GM12801 (cell line): ENCODE data around the gene TERB1.

Source experiments
- TF ChIP-seq, protein P1 (sequence below): IDR thresholded peaks from one replicate; pipeline ENCODE4 v1.5.1; 2011; ENCODE audit warnings: control low read depth; ENCODE audit not compliant: insufficient read length; ENCODE audit errors: extremely low read depth

The TERB1 gene

DNA sequence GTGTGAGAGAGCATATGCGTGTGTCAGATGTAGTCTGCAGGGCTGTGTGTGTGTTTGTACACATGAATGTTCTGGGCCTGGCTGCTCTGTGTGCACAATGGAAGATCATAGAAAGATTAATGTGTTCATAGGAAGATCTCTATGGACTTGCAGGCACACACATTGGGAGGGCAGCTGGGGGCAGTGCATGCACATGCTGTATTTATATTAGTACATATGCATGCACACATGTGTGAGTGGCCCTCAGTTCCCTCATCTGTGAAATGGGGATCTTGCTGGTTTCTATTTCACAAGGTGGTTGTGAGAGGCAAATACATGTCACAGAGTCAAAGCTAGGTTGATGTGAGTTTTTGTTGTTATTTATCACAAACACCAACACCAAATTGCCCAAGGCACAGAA is 44.9 kb upstream of the TERB1 start:
- TF ChIP-seq, protein P1, sequence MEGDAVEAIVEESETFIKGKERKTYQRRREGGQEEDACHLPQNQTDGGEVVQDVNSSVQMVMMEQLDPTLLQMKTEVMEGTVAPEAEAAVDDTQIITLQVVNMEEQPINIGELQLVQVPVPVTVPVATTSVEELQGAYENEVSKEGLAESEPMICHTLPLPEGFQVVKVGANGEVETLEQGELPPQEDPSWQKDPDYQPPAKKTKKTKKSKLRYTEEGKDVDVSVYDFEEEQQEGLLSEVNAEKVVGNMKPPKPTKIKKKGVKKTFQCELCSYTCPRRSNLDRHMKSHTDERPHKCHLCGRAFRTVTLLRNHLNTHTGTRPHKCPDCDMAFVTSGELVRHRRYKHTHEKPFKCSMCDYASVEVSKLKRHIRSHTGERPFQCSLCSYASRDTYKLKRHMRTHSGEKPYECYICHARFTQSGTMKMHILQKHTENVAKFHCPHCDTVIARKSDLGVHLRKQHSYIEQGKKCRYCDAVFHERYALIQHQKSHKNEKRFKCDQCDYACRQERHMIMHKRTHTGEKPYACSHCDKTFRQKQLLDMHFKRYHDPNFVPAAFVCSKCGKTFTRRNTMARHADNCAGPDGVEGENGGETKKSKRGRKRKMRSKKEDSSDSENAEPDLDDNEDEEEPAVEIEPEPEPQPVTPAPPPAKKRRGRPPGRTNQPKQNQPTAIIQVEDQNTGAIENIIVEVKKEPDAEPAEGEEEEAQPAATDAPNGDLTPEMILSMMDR = no peak

DNA sequence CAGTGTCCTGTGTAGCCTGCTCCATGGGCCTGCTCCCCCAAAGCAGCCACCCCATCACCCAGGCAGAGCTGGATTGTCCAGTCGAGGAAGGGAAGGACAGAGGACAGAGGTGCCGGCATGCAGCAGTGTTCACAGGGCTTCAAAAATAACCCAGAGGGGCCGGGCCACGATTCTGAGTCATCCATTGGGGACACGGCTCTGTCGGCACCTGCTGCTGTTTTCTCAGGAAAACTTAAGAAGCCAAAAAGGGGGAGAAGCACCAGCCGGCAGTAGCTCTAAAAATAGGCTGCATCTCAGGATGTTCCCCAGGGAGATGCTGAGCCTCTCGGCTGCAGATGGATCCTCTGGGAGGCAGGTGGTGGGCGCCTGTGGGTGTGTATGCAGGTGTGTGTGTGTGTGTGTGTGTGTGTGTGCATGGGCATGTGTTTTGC is 44.4 kb upstream of the TERB1 start:
- TF ChIP-seq, protein P1 = no peak

DNA sequence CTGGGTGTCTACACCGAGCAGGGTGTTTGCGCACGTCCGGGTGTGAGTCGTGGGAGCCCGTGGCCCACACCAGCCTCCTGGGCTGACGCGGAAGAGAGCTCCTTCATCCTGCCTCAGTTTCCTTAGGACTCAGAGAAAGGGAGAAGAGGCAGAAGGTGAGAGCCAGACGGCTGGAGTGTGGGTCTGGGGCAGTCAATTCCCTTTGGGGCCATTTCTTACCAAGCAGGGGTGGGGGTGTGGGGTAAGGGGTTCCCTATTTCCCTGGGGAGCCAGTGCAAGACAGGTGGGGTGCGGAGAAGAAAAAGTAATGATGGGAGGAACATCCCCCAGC is 43.7 kb upstream of the TERB1 start:
- TF ChIP-seq, protein P1 = no peak

DNA sequence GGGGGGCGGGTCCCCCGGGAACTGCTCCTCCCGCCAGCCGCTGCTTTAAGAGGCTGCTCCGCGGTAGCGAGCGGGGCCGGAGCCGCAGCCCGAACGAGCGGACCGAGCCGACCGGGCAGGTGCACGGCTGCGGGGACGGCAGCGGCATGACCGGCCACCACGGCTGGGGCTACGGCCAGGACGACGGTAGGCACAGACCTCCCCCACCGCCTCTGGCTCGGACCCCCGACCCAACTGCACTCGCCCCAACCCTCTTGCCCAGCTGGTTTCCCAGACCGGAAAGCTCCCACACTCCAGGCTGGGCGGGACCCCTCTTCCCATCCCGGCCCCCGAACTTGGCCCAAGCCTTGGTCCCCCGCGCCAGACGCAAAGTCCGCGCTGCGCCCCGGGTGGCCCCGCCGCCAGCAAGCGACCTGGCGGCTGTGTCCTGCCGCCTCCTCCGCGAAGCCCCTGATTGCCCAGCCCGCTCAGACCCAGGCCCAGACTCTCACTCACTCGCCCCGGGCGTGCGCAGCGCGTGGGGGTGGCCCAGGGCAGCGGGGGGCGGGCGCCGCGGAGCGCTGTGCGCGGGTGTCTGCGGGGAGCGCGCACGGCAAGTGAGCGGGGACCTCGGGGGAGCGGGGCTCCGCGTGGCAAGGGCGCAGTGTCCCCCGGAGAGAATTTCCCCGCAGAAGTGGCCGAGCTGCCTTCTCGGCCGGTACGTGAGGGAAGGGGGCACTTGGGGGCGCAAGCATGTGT is 43.1 kb upstream of the TERB1 start, which contains the start of gene CA7:
Gene CA7 (plus strand): TSS at position 73 of the 738 bp plus-strand sequence. CDS start 74 bp downstream, at position 147.
- TF ChIP-seq, protein P1 = no peak

DNA sequence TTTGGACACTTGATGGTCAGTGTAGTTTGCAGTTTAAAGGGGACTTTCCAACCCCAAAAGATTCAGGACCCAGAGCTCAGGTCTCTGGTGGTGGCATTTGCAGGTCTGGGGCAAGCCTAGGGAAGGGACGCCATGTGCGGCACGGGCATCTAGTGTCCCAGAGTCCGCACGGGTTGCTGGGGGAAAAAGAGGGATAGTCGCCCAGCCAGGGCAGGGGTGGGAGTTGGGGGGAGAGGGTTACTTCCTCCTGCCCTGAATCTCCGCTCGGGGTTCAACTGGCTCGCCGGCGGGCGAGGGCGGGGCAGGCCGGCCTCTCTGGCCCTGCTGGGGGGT is 42.6 kb upstream of the TERB1 start:
- TF ChIP-seq, protein P1 = no peak

DNA sequence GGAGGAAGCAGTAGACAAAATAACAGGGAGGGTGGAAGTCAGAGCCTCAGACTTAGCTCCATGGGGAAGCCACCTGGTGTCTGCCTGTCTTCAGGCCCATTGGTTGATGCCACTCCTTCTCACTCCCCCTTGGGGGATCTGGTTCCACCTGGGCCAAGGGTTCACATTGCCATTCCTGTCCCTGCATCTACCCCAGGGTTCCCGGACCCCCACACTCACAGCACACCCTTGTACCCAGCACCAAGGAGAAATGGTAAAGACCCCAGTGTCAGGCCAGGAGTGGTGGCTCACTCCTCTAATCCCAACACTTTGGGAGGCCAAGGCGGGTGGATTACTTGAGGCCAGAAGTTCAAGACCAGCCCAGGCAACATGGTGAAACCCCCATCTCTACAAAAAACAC is 41.8 kb upstream of the TERB1 start:
- TF ChIP-seq, protein P1 = no peak

DNA sequence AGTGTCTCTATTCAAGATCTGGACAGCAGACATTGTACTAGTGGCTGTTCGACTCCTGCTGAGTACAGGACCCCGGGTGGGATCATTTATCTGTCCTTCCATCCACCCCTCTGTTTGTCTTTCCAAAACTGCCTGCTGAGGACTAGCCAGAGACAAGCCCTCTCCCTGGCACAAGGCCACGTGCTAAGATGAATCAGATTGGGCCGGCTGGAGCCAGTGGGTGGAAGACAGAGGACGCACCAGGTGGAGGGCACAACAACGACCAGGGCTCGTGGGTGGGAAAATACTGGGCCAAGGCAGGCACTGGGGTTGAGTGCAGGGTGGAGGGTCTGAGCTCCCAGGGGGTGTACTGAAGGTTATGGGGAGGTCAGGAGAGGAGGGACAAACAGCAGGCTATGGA is 41.4 kb upstream of the TERB1 start:
- TF ChIP-seq, protein P1 = no peak

DNA sequence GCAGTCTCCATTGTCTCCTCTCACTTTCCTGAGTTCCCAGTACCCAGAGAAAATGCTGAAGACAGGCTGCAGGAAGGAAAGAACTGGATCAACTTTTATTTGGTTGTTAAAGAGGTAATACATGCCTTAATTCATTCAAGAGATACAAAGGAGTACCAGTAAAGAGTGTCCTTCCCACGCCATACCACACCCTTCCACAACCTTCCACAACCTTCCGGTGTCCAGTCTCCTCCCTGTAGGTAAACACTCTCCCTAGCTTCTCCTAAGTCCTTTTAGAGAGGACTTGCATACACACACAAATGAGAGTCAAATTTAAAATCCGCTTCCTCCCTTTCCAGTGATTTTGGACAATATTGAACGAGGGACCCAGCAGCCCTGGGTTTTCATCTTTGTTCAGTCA is 40.0 kb upstream of the TERB1 start:
- TF ChIP-seq, protein P1 = no peak
